Measurements from ENCODE around the gene PCED1A.

- TF ChIP-seq POLR2A (IDR thresholded peaks at IDR 0.05; ENCODE audit: extremely low read depth, insufficient read length) (no peak), CTCF (IDR thresholded peaks at IDR 0.05; ENCODE audit: low read depth, low read length) (no peak), MAX (IDR thresholded peaks at IDR 0.05; ENCODE audit: low read depth, low read length) (no peak)
Measured at GRCh38 chr20:2794866-2795447, 45.5 kb downstream of the PCED1A start.

Data from NB4 (cell line).